ENCODE results near the gene LRRFIP2. TPM values are rescaled to one million over a fixed set of nuclear protein-coding genes. Genes with fewer than 3 reads are reported as not detected.
"Not testable (repeated sequence)": the region's sequence is repeated elsewhere in the genome, so short reads cannot be mapped to it uniquely, and the experiment has no call there.

Gene LRRFIP2
- total RNA-seq, 2 experiments from 2014 or later, result 38.1 to 47.9 TPM

DNA sequence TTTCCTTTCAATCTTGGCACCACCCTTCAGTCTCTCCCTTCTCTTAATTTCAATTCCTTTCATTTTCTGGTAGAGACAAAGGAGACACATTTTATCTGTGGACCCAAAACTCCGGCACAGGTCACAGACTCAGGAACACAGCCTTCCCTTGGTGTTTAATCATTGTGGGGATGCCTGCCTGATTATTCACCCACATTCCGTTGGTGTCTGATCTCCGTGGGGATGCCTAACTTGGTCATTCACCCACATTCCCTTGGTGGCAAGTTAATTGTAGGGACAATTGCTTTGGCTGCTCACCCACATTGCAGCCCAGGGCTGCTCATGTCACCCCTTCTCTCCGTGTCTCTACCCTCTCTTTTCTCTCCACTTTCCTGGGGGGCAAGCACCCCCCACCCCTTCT lies 31.7 kb upstream of the LRRFIP2 start:
- not testable (repeated sequence) for H3K36me3 Mint-ChIP-seq; ATAC-seq; H3K27ac Mint-ChIP-seq; H3K4me3 Mint-ChIP-seq; H3K27me3 Mint-ChIP-seq; DNase-seq; H3K9me3 Mint-ChIP-seq (ENCODE audit: low read depth); H3K4me1 Mint-ChIP-seq
- CTCF ChIA-PET, result interaction anchor here (0.6 kb wide), 1 partner anchor 27 kb away, joined by 5 read pairs; no protein-coding TSS in a partner anchor

GRCh38 chr3:37204314-37204713 lies 29.9 kb upstream of the LRRFIP2 start:
- no peak for DNase-seq
- no peaks in the 10 kb centered on the region for H3K9me3 Mint-ChIP-seq (ENCODE audit: low read depth)
- peaks cover 8% of the 10 kb centered on the region for H3K27me3 Mint-ChIP-seq
- CTCF ChIA-PET, result no interaction called here
- no peaks in the 10 kb centered on the region for H3K36me3 Mint-ChIP-seq
- H3K4me1 Mint-ChIP-seq, result no peaks in the 10 kb centered on the region
- no peak overlapping the region for H3K27ac Mint-ChIP-seq
- H3K4me3 Mint-ChIP-seq, result no peak overlapping the region
- ATAC-seq, result no peak

- no peaks in the 10 kb centered on the region for H3K4me1 Mint-ChIP-seq
- peaks cover 8% of the 10 kb centered on the region for H3K27me3 Mint-ChIP-seq
- no peak overlapping the region for H3K4me3 Mint-ChIP-seq
- ATAC-seq, result no peak
- no peaks in the 10 kb centered on the region for H3K36me3 Mint-ChIP-seq
- no peak for DNase-seq
- CTCF ChIA-PET, result no interaction called here
- no peaks in the 10 kb centered on the region for H3K9me3 Mint-ChIP-seq (ENCODE audit: low read depth)
- no peak overlapping the region for H3K27ac Mint-ChIP-seq
Measured at GRCh38 chr3:37202035-37202434, 27.7 kb upstream of the LRRFIP2 start.

- H3K27me3 Mint-ChIP-seq, result peaks cover 6% of the 10 kb centered on the region
- H3K9me3 Mint-ChIP-seq (ENCODE audit: low read depth), result no peaks in the 10 kb centered on the region
- no peak overlapping the region for H3K4me3 Mint-ChIP-seq
- H3K4me1 Mint-ChIP-seq, result no peaks in the 10 kb centered on the region
- no peaks in the 10 kb centered on the region for H3K36me3 Mint-ChIP-seq
- ATAC-seq (no peak), DNase-seq (no peak)
- CTCF ChIA-PET, result no interaction called here
- no peak overlapping the region for H3K27ac Mint-ChIP-seq
Measured at GRCh38 chr3:37200141-37200540, 25.8 kb upstream of the LRRFIP2 start.

GRCh38 chr3:37198996-37199395 lies 24.6 kb upstream of the LRRFIP2 start:
- no peaks in the 10 kb centered on the region for H3K27me3 Mint-ChIP-seq
- DNase-seq, result no peak
- H3K27ac Mint-ChIP-seq, result no peak overlapping the region
- no peak overlapping the region for H3K4me3 Mint-ChIP-seq
- H3K4me1 Mint-ChIP-seq, result no peaks in the 10 kb centered on the region
- CTCF ChIA-PET, result no interaction called here
- no peaks in the 10 kb centered on the region for H3K36me3 Mint-ChIP-seq
- ATAC-seq, result no peak
- H3K9me3 Mint-ChIP-seq (ENCODE audit: low read depth), result no peaks in the 10 kb centered on the region

- H3K4me3 Mint-ChIP-seq, result no peak overlapping the region
- ATAC-seq, result no peak
- no peaks in the 10 kb centered on the region for H3K9me3 Mint-ChIP-seq (ENCODE audit: low read depth)
- no peak overlapping the region for H3K27ac Mint-ChIP-seq
- no peaks in the 10 kb centered on the region for H3K27me3 Mint-ChIP-seq
- H3K36me3 Mint-ChIP-seq, result no peaks in the 10 kb centered on the region
- H3K4me1 Mint-ChIP-seq, result no peaks in the 10 kb centered on the region
- no peak for DNase-seq
- CTCF ChIA-PET, result no interaction called here
Measured at GRCh38 chr3:37198547-37198946, 24.2 kb upstream of the LRRFIP2 start.

DNA sequence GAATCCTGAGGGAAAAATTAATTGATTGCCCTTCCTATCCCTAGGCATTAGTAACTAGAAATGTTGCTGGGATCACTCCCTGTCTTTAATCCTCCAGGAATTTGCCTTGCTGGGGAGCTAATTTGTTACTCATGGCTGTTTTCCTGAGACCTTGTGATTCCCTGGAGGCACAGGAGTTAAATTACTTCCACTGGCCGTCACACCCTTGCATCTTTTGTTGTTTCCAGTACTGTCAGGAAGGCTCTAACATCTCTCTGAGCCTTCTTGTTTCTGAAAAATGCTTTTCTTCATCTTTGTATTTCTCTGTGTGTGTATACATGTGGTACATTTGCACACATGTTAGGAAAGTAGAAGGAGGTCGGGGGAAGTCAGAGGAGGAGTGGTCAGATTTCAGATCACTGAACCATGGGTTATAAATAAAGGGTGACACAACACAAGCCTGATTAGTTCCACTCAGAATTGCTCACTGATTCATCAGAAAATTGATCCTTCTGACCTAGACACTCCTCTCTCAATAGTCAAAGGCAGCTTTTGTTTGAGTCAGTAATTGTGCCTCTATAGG lies 23.5 kb upstream of the LRRFIP2 start:
- no peaks in the 10 kb centered on the region for H3K4me1 Mint-ChIP-seq
- ATAC-seq (no peak), DNase-seq (no peak)
- H3K9me3 Mint-ChIP-seq (ENCODE audit: low read depth), result no peaks in the 10 kb centered on the region
- CTCF ChIA-PET, result no interaction called here
- H3K36me3 Mint-ChIP-seq, result no peaks in the 10 kb centered on the region
- H3K4me3 Mint-ChIP-seq, result no peak overlapping the region
- H3K27me3 Mint-ChIP-seq, result no peaks in the 10 kb centered on the region
- no peak overlapping the region for H3K27ac Mint-ChIP-seq

DNA sequence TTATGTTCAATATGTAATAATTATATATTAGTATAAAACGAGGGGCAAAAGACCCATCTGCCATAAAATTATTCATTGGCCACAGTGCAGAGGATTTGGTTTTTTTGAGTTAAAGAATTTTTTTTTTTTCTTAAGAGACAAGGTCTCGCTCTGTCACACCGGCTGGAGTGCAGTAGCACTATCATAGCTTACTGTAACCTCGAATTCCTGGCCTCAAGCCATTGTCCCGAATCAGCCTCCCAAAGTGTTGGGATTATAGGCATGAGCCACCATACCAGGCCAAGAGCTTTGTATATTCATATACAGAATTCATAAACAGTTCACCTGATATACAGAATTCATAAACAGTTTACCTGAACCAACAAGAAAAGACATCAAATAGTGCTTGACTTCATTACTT lies 20.2 kb upstream of the LRRFIP2 start:
- ATAC-seq, result no peak
- no peak overlapping the region for H3K4me3 Mint-ChIP-seq
- no peaks in the 10 kb centered on the region for H3K27me3 Mint-ChIP-seq
- H3K9me3 Mint-ChIP-seq (ENCODE audit: low read depth), result no peaks in the 10 kb centered on the region
- no peak for DNase-seq
- no peak overlapping the region for H3K27ac Mint-ChIP-seq
- no peaks in the 10 kb centered on the region for H3K4me1 Mint-ChIP-seq
- CTCF ChIA-PET, result no interaction called here
- H3K36me3 Mint-ChIP-seq, result no peaks in the 10 kb centered on the region

DNA sequence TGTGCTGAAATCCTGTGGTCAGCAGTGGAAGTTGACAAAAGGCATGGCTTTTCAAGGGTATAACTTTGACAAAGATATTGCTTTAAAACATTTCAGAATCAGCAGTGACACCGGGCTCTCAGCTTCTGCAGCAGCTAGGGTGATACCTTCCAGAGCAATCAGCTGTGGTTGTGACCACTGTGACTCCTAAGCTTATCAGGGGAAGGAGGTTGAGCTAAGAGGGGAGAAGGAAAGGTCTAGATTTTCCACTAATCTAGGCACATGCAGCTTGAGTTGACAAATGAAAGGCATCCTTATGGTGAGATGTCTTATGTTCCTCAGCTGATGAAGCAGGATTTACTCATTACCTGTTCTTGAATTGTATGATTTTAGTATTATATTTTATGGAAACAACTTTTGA lies 16.3 kb upstream of the LRRFIP2 start:
- CTCF ChIA-PET, result interaction anchor here (1.1 to 1.6 kb wide), 3 partner anchors 10 to 32 kb away, joined by 3 to 4 read pairs (median 4); no protein-coding TSS in a partner anchor
- H3K4me3 Mint-ChIP-seq, result no peak overlapping the region
- no peaks in the 10 kb centered on the region for H3K9me3 Mint-ChIP-seq (ENCODE audit: low read depth)
- H3K27ac Mint-ChIP-seq, result no peak overlapping the region
- DNase-seq (no peak), ATAC-seq (no peak)
- H3K4me1 Mint-ChIP-seq, result no peaks in the 10 kb centered on the region
- no peaks in the 10 kb centered on the region for H3K27me3 Mint-ChIP-seq
- H3K36me3 Mint-ChIP-seq, result no peaks in the 10 kb centered on the region

DNA sequence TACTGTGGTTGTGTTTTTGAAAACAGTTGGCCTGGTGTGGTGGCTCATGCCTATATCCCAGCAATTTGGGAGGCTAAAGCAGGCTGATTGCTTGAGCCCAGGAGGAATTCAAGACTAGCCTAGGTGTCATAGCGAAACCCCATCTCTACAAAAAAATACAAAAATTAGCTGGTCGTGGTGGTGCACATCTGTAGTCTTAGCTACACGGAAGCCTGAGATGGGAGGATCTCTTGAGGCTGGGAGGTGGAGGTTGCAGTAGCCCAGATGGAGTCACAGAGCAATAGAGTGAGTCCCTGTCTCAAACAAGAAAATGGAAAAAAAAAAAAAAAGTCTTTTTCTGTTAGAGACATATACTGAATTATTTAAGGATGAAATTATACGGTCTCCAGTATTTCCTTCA lies 14.7 kb upstream of the LRRFIP2 start:
- CTCF ChIA-PET, result no interaction called here

DNA sequence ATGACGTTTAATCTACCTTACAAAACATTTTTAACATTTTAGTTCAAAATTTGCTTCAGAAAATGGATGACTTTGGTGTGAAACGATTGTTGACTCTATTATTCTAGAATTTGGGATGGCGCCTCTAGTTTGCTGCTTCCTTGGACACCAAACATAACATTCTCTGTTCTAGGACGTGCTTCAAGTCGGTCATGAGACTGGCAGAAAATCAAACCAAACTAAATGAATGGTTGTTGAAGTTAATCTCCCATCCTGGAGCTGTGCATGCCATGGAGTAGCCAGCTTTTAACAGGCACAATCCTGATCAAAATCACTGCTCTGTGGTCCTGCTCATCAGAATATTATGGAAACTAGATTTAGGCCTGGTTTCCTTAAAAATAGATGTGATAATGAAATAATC lies 9.6 kb upstream of the LRRFIP2 start:
- Mint-ChIP-seq H3K27ac (no peak overlapping the region), H3K9me3 (ENCODE audit: low read depth) (no peaks in the 10 kb centered on the region), H3K27me3 (no peaks in the 10 kb centered on the region), H3K4me3 (no peak overlapping the region), H3K4me1 (peaks cover 19% of the 10 kb centered on the region), H3K36me3 (peaks cover 6% of the 10 kb centered on the region)
- CTCF ChIA-PET, result no interaction called here
- ATAC-seq (no peak), DNase-seq (no peak)

More for the DNA sequence above, 14.7 kb upstream of the LRRFIP2 start:
- H3K36me3 Mint-ChIP-seq, result no peaks in the 10 kb centered on the region
- no peak overlapping the region for H3K4me3 Mint-ChIP-seq
- H3K27ac Mint-ChIP-seq, result no peak overlapping the region
- no peaks in the 10 kb centered on the region for H3K4me1 Mint-ChIP-seq
- no peaks in the 10 kb centered on the region for H3K27me3 Mint-ChIP-seq
- no peaks in the 10 kb centered on the region for H3K9me3 Mint-ChIP-seq (ENCODE audit: low read depth)
- no peak for ATAC-seq
- no peak for DNase-seq

GRCh38 chr3:37183375-37183831 lies 9.0 kb upstream of the LRRFIP2 start:
- H3K9me3 Mint-ChIP-seq (ENCODE audit: low read depth), result no peaks in the 10 kb centered on the region
- H3K4me3 Mint-ChIP-seq, result no peak overlapping the region
- H3K27me3 Mint-ChIP-seq, result no peaks in the 10 kb centered on the region
- peaks cover 6% of the 10 kb centered on the region for H3K36me3 Mint-ChIP-seq
- DNase-seq (no peak), ATAC-seq (no peak)
- no peak overlapping the region for H3K27ac Mint-ChIP-seq
- peaks cover 22% of the 10 kb centered on the region for H3K4me1 Mint-ChIP-seq
- CTCF ChIA-PET, result no interaction called here

DNA sequence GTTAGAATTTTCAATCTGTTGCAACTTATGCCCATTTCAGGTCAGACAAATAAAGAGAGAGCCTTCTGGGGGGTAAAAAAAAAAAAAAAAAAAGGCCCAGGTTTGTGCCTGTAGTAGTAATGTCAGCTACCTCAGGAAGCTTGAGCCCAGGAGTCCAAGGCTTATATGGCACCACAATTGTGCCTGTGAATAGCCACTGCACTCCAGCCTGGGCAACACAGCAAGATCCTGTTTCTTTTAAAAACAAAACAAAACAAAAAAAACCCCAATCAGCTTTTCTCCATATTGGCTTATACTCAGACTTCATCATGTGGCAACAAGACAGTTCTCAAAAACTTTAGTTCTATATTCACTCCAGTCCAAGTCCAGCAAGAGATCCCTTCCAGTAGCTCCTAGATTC lies 8.4 kb upstream of the LRRFIP2 start:
- no peak for DNase-seq
- H3K9me3 Mint-ChIP-seq (ENCODE audit: low read depth), result no peaks in the 10 kb centered on the region
- H3K4me3 Mint-ChIP-seq, result no peak overlapping the region
- no peak overlapping the region for H3K27ac Mint-ChIP-seq
- H3K4me1 Mint-ChIP-seq, result peaks cover 27% of the 10 kb centered on the region
- no peak for ATAC-seq
- peaks cover 8% of the 10 kb centered on the region for H3K36me3 Mint-ChIP-seq
- CTCF ChIA-PET, result no interaction called here
- no peaks in the 10 kb centered on the region for H3K27me3 Mint-ChIP-seq

DNA sequence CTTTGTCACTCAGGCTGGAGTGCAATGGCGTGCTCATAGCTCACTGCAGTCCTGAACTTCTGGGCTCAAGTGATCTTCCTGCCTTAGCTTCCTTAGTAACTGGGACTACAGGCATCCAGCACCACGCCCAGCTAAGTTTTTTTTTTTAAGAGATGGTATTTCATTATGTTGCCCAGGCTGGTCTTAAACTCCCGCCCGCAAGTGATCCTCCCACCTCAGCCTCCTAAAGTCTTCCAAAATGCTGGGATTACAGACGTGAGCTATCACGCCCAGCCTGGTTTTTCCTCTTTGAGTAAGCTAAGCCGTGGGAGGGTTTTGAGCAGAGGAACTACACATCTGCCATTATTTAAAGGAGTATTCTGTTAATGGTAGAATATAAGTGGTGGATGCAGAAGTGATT lies 7.4 kb upstream of the LRRFIP2 start:
- Mint-ChIP-seq H3K27me3 (no peaks in the 10 kb centered on the region), H3K27ac (no peak overlapping the region), H3K36me3 (peaks cover 8% of the 10 kb centered on the region), H3K9me3 (ENCODE audit: low read depth) (no peaks in the 10 kb centered on the region), H3K4me1 (peaks cover 37% of the 10 kb centered on the region), H3K4me3 (no peak overlapping the region)
- DNase-seq (no peak), ATAC-seq (no peak)
- CTCF ChIA-PET, result interaction anchor here (1.8 kb wide), 1 partner anchor 9 kb away, joined by 4 read pairs; no protein-coding TSS in a partner anchor
